Liver (tissue), 9 donors: ENCODE measurements around the gene ZNF532. TPM values are rescaled to one million over a fixed set of nuclear protein-coding genes. Genes with fewer than 3 reads are reported as not detected.
"Not testable (repeated sequence)": the region's sequence is repeated elsewhere in the genome, so short reads cannot be mapped to it uniquely, and the experiment has no call there.

Experiments
- DNase-seq: peaks from one replicate; pipeline ENCODE4 v3.0.0-alpha.2; 2017; ENCODE audit warnings: low spot score
- H3K27ac ChIP-seq, 2 donors: one replicate each; pipeline ENCODE4 v1.7.0; 2013; ENCODE audit warnings: inconsistent platforms in 2 of 2, low read length in 2 of 2, control low read depth in 1 of 2, low read depth in 1 of 2, mild to moderate bottlenecking in 1 of 2
- H3K27me3 ChIP-seq, 4 donors: one replicate each; pipeline versions ENCODE4 v1.6.1 to v1.7.0; 2013; ENCODE audit warnings: low read length in 3 of 4, inconsistent platforms in 1 of 4, mild to moderate bottlenecking in 1 of 4, moderate library complexity in 1 of 4; ENCODE audit not compliant: control insufficient read depth in 4 of 4, insufficient read depth in 4 of 4
- H3K36me3 ChIP-seq, 4 donors: one replicate each; pipeline versions ENCODE4 v1.6.1 to v1.7.0; 2013; ENCODE audit warnings: low read length in 3 of 4, mild to moderate bottlenecking in 3 of 4, low read depth in 1 of 4, moderate library complexity in 1 of 4; ENCODE audit not compliant: control insufficient read depth in 4 of 4, insufficient read depth in 3 of 4
- H3K4me1 ChIP-seq, 4 donors: one replicate each; pipeline versions ENCODE4 v1.6.1 to v1.7.0; 2013; ENCODE audit warnings: low read length in 3 of 4, mild to moderate bottlenecking in 3 of 4, moderate library complexity in 1 of 4; ENCODE audit not compliant: control insufficient read depth in 4 of 4, insufficient read depth in 4 of 4
- H3K4me3 ChIP-seq, 3 donors: one replicate each; pipeline versions ENCODE4 v1.6.1 to v1.7.0; 2013; ENCODE audit warnings: low read length in 3 of 3, control low read depth in 1 of 3, low read depth in 1 of 3, mild to moderate bottlenecking in 1 of 3
- H3K9ac ChIP-seq, 2 donors: one replicate each; pipeline ENCODE4 v1.7.0; 2013; ENCODE audit warnings: low read length in 2 of 2, mild to moderate bottlenecking in 2 of 2, moderate library complexity in 2 of 2, control low read depth in 1 of 2, low read depth in 1 of 2
- H3K9me3 ChIP-seq, 4 donors: one replicate each; pipeline versions ENCODE4 v1.6.1 to v1.7.0; 2013; ENCODE audit warnings: low read length in 3 of 4; ENCODE audit not compliant: control insufficient read depth in 4 of 4
- EGR1 ChIP-seq, 2 donors: IDR thresholded peaks; 2 replicates each; pipeline ENCODE4 v1.6.1; 2016 to 2018; ENCODE audit warnings: antibody characterized with exemption in 2 of 2, low read depth in 2 of 2
- GABPA ChIP-seq, 2 donors: IDR thresholded peaks in 1 of 2; conservative IDR thresholded peaks in 1 of 2; 2 replicates each; pipeline ENCODE4 v1.6.1; 2016; ENCODE audit warnings: antibody characterized with exemption in 2 of 2, mild to moderate bottlenecking in 1 of 2, moderate library complexity in 1 of 2
- HNF4G ChIP-seq: IDR thresholded peaks from 2 replicates; pipeline ENCODE4 v1.6.1; 2016; ENCODE audit warnings: antibody characterized with exemption
- JUND ChIP-seq, 2 donors: IDR thresholded peaks; 2 replicates each; pipeline ENCODE4 v1.6.1; 2016; ENCODE audit warnings: antibody characterized with exemption in 2 of 2
- NR2F2 ChIP-seq: IDR thresholded peaks from 2 replicates; pipeline ENCODE4 v1.6.1; 2016; ENCODE audit warnings: antibody characterized with exemption
- RAD21 ChIP-seq, 2 donors: IDR thresholded peaks; 2 replicates each; pipeline ENCODE4 v1.6.1; 2016; ENCODE audit warnings: antibody characterized with exemption in 2 of 2, mild to moderate bottlenecking in 2 of 2
- YY1 ChIP-seq: IDR thresholded peaks from 2 replicates; pipeline ENCODE4 v1.6.1; 2016; ENCODE audit warnings: antibody characterized with exemption, mild to moderate bottlenecking
- WGBS: extraction: QIAGEN DNeasy Blood & Tissue Kit; methylation state at CpG from one replicate; pipeline ENCODE4 v1.1.7; 2013; 5-methylcytosine and 5-hydroxymethylcytosine counted together
- polyA plus RNA-seq, 2 donors: library from polyadenylated mRNA; stranded (reverse) in 1 of 2; unstranded in 1 of 2; fragments of 200-250 nt in 1 of 2; fragments of >200 nt in 1 of 2; fragmentation: Nextera tagmentation in 1 of 2; extraction: Ambion mirVana in 1 of 2; gene quantifications; one replicate each; pipeline versions ENCODE4 v1.2.1 to v1.2.3, GENCODE V29; 2013 to 2015
- total RNA-seq, 2 donors: library from RNA; depleted of rRNA; stranded (reverse); fragments of >200 nt; gene quantifications; one replicate each; pipeline ENCODE4 v1.2.3, GENCODE V29; 2014
- TF ChIP-seq, protein P1 (sequence below): IDR thresholded peaks from 2 replicates; pipeline ENCODE4 v1.6.1; 2016; ENCODE audit warnings: antibody characterized with exemption, mild to moderate bottlenecking
- TF ChIP-seq, protein P2 (sequence below): IDR thresholded peaks from 2 replicates; pipeline ENCODE4 v1.6.1; 2016; ENCODE audit warnings: antibody characterized with exemption
- donor health status: healthy.
- donor health status: healthy.
- donor health status: healthy.
- donor health status: healthy.
- donor health status: healthy.

ZNF532 gene
- total and polyA plus RNA-seq, 4 donors = 0.68 to 5.6 (median 2.5) TPM

GRCh38 chr18:58820251-58820650 is 44.4 kb upstream of the ZNF532 start:
- TF ChIP-seq NR2F2 = no peak
- TF ChIP-seq RAD21 (IDR thresholded peaks at IDR 0.05) = no peak
- TF ChIP-seq, protein P1, sequence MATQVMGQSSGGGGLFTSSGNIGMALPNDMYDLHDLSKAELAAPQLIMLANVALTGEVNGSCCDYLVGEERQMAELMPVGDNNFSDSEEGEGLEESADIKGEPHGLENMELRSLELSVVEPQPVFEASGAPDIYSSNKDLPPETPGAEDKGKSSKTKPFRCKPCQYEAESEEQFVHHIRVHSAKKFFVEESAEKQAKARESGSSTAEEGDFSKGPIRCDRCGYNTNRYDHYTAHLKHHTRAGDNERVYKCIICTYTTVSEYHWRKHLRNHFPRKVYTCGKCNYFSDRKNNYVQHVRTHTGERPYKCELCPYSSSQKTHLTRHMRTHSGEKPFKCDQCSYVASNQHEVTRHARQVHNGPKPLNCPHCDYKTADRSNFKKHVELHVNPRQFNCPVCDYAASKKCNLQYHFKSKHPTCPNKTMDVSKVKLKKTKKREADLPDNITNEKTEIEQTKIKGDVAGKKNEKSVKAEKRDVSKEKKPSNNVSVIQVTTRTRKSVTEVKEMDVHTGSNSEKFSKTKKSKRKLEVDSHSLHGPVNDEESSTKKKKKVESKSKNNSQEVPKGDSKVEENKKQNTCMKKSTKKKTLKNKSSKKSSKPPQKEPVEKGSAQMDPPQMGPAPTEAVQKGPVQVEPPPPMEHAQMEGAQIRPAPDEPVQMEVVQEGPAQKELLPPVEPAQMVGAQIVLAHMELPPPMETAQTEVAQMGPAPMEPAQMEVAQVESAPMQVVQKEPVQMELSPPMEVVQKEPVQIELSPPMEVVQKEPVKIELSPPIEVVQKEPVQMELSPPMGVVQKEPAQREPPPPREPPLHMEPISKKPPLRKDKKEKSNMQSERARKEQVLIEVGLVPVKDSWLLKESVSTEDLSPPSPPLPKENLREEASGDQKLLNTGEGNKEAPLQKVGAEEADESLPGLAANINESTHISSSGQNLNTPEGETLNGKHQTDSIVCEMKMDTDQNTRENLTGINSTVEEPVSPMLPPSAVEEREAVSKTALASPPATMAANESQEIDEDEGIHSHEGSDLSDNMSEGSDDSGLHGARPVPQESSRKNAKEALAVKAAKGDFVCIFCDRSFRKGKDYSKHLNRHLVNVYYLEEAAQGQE = no peak
- Histone ChIP-seq H3K9me3 (no peaks in the 10 kb centered on the region), H3K9ac (no peak overlapping the region), H3K4me3 (no peak overlapping the region), H3K36me3 (no peaks in the 10 kb centered on the region), H3K4me1 (no peaks in the 10 kb centered on the region), H3K27ac (no peak overlapping the region), H3K27me3 (peaks cover 0 to 3% (median 0%) of the 10 kb centered on the region in 4 donors)
- WGBS = 89% methylated on average over 3 of the region's 3 CpGs
- no peak for DNase-seq

- H3K9ac ChIP-seq = no peak overlapping the region
- peaks cover 0 to 1% (median 0%) of the 10 kb centered on the region in 4 donors for H3K27me3 ChIP-seq
- no peak overlapping the region for H3K4me3 ChIP-seq
- no peaks in the 10 kb centered on the region for H3K9me3 ChIP-seq
- TF ChIP-seq HNF4G (no peak), YY1 (no peak)
- TF ChIP-seq, protein P1 = no peak
- TF ChIP-seq, protein P2, sequence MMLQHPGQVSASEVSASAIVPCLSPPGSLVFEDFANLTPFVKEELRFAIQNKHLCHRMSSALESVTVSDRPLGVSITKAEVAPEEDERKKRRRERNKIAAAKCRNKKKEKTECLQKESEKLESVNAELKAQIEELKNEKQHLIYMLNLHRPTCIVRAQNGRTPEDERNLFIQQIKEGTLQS = no peak
- H3K4me1 ChIP-seq = no peaks in the 10 kb centered on the region
- no peak overlapping the region for H3K27ac ChIP-seq
- no peak for DNase-seq
- 97% methylated on average over 13 of the region's 13 CpGs for WGBS
- no peaks in the 10 kb centered on the region for H3K36me3 ChIP-seq
Observed at GRCh38 chr18:58822944-58823343, 41.7 kb upstream of the ZNF532 start.

DNA sequence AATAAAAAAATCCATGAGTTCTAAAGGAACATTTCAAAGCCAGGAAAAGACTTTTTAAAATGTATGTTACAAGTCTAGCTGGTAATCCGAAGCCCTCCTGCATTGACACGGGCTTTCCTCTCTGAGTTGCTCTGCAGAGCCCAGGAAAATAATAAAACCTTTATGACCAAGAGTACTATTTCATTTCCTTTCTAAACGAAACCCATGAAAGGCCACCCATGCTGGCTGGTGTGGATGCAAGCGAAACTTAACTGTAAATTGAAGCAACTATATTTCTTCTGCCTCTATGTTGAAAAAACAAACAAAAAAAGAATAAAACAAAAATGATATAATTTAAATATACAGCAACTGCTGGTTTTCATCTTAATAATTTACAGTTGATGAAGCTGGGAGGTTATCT is 41.3 kb upstream of the ZNF532 start:
- H3K4me1 ChIP-seq = no peaks in the 10 kb centered on the region
- no peak overlapping the region for H3K4me3 ChIP-seq
- DNase-seq = no peak
- H3K27me3 ChIP-seq = no peaks in the 10 kb centered on the region
- no peaks in the 10 kb centered on the region for H3K36me3 ChIP-seq
- WGBS = 77% methylated on average over 4 of the region's 4 CpGs
- TF ChIP-seq JUND (IDR thresholded peaks at IDR 0.05) (no peak), EGR1 (IDR thresholded peaks at IDR 0.05; ENCODE audit: low read depth in 2 of 2) (no peak), GABPA (IDR thresholded peaks at IDR 0.05 in 1 of 2, conservative IDR thresholded peaks at IDR 0.05 in 1 of 2) (no peak)
- TF ChIP-seq, protein P1 = no peak
- H3K9ac ChIP-seq = no peak overlapping the region
- H3K9me3 ChIP-seq = no peaks in the 10 kb centered on the region
- H3K27ac ChIP-seq = no peak overlapping the region

- H3K27me3 ChIP-seq = not testable (repeated sequence)
- 88% methylated on average over 6 of the region's 6 CpGs for WGBS
Observed at GRCh38 chr18:58826926-58827325, 37.8 kb upstream of the ZNF532 start.

More at GRCh38 chr18:58826926-58827325, 37.8 kb upstream of the ZNF532 start:
- H3K9me3 ChIP-seq, DNase-seq, H3K4me3 ChIP-seq, H3K36me3 ChIP-seq, H3K9ac ChIP-seq, H3K27ac ChIP-seq, H3K4me1 ChIP-seq: not testable (repeated sequence)
